SK-N-SH (cell line): ENCODE data around the gene ARHGEF4. TPM values are rescaled to one million over a fixed set of nuclear protein-coding genes. Genes with fewer than 3 reads are reported as not detected.

Experiments
- CTCF ChIA-PET: fragments of 300-600, 350-600 bp; formaldehyde crosslinking; extraction: SDS; loops from one replicate; lab custom pipeline; 2021; lab: Yijun Ruan, JAX
- POLR2A ChIA-PET: fragments of 350-600 bp; sonication (Branson Sonifier 250); formaldehyde crosslinking; extraction: SDS; loops from one replicate; lab custom pipeline; 2020; ENCODE audit warnings: antibody characterized with exemption, inconsistent platforms; lab: Yijun Ruan, JAX
- DNase-seq: peaks from one replicate; pipeline ENCODE4 v3.0.0; 2012
- H2AFZ ChIP-seq: fragments of 200-600 bp; sonication (generic); 2 replicates; pipeline ENCODE4 v1.8.1; 2016; ENCODE audit warnings: antibody characterized with exemption, mild to moderate bottlenecking, low read depth
- H3F3A ChIP-seq: fragments of 200-600 bp; sonication (generic); replicated peaks from 2 replicates; pipeline ENCODE3; 2016; ENCODE audit warnings: antibody characterized with exemption, mild to moderate bottlenecking; ENCODE audit not compliant: insufficient read depth
- H3K27ac ChIP-seq, 2 experiments: fragments of 200-500 bp in 1 of 2; fragments of 200-600 bp in 1 of 2; sonication (Bioruptor generic) in 1 of 2; sonication (generic), shearing (Covaris generic) in 1 of 2; 2 replicates each; pipeline versions ENCODE4 v1.5.1 to v1.6.1; 2014 to 2016; ENCODE audit warnings: low read depth in 2 of 2, inconsistent platforms in 1 of 2, low read length in 1 of 2, mild to moderate bottlenecking in 1 of 2, mixed read lengths in 1 of 2
- H3K27me3 ChIP-seq: fragments of 200-600 bp; sonication (generic), shearing (Covaris generic); 2 replicates; pipeline ENCODE4 v1.6.1; 2016; ENCODE audit warnings: mixed run types; ENCODE audit not compliant: insufficient read depth
- H3K36me3 ChIP-seq, 2 experiments: fragments of 200-500 bp in 1 of 2; fragments of 200-600 bp in 1 of 2; sonication (Bioruptor generic) in 1 of 2; sonication (generic) in 1 of 2; replicated peaks in 1 of 2; 2 replicates each; pipeline versions ENCODE3 to v1.5.1; 2014 to 2016; ENCODE audit warnings: low read length in 1 of 2, mild to moderate bottlenecking in 1 of 2; ENCODE audit not compliant: insufficient read depth in 2 of 2, control insufficient read depth in 1 of 2
- H3K4me1 ChIP-seq, 2 experiments: fragments of 200-500 bp in 1 of 2; fragments of 200-600 bp in 1 of 2; sonication (Bioruptor generic) in 1 of 2; sonication (generic), shearing (Covaris generic) in 1 of 2; 2 replicates each; pipeline versions ENCODE4 v1.5.1 to v1.6.1; 2014 to 2016; ENCODE audit warnings: low read depth in 1 of 2, low read length in 1 of 2, mixed run types in 1 of 2; ENCODE audit not compliant: insufficient read depth in 2 of 2, control insufficient read depth in 1 of 2
- H3K4me2 ChIP-seq: fragments of 200-600 bp; sonication (generic), shearing (Covaris generic); 2 replicates; pipeline ENCODE4 v1.6.1; 2017; ENCODE audit warnings: mixed run types
- H3K4me3 ChIP-seq, 2 experiments: fragments of 200-500 bp in 1 of 2; fragments of 200-600 bp in 1 of 2; sonication (Bioruptor generic) in 1 of 2; sonication (generic), shearing (Covaris generic) in 1 of 2; 2 replicates each; pipeline versions ENCODE4 v1.5.1 to v1.8.1; 2014 to 2016; ENCODE audit warnings: low read depth in 2 of 2, inconsistent platforms in 1 of 2, low read length in 1 of 2, mild to moderate bottlenecking in 1 of 2, mixed read lengths in 1 of 2, moderate library complexity in 1 of 2
- H3K79me2 ChIP-seq: fragments of 200-600 bp; sonication (generic); 2 replicates; pipeline ENCODE4 v1.8.1; 2017; ENCODE audit warnings: mild to moderate bottlenecking; ENCODE audit not compliant: insufficient read depth
- H3K9ac ChIP-seq: fragments of 200-600 bp; sonication (generic); 2 replicates; pipeline ENCODE4 v1.6.1; 2017; ENCODE audit warnings: mixed run types
- H3K9me2 ChIP-seq: fragments of 200-600 bp; sonication (generic); 2 replicates; pipeline ENCODE4 v1.6.1; 2017; ENCODE audit warnings: mixed run types
- H3K9me3 ChIP-seq: fragments of 200-600 bp; sonication (generic); 2 replicates; pipeline ENCODE4 v1.6.1; 2017; ENCODE audit warnings: mixed run types, mild to moderate bottlenecking, moderate library complexity
- H4K20me1 ChIP-seq: fragments of 200-600 bp; sonication (generic); 2 replicates; pipeline ENCODE4 v1.6.1; 2017; ENCODE audit warnings: mild to moderate bottlenecking, mixed run types; ENCODE audit not compliant: insufficient read depth
- FOSL2 ChIP-seq: IDR thresholded peaks from 2 replicates; pipeline ENCODE4 v1.4.0; 2012; ENCODE audit warnings: low read depth, mild to moderate bottlenecking, moderate library complexity, borderline replicate concordance
- FOXJ3 ChIP-seq: sonication (generic); formaldehyde crosslinking; IDR thresholded peaks from 2 replicates; pipeline ENCODE4 v1.5.1; 2020; ENCODE audit warnings: mild to moderate bottlenecking, missing genetic modification reagents
- GABPA ChIP-seq: IDR thresholded peaks from 2 replicates; pipeline ENCODE4 v1.4.0; 2012; ENCODE audit warnings: low read depth, mild to moderate bottlenecking
- RCOR1 ChIP-seq: fragments of 150-350 bp; IDR thresholded peaks from 2 replicates; pipeline ENCODE4 v1.6.1; 2017; ENCODE audit warnings: antibody characterized with exemption, low read length
- RFX5 ChIP-seq: IDR thresholded peaks from 2 replicates; pipeline ENCODE4 v1.6.1; 2012; ENCODE audit warnings: mild to moderate bottlenecking, improper control_type of control experiment, low read length
- SIN3A ChIP-seq: IDR thresholded peaks from 2 replicates; pipeline ENCODE4 v1.6.1; 2012; ENCODE audit warnings: low read depth, mild to moderate bottlenecking, low read length, moderate library complexity, borderline replicate concordance
- SMC3 ChIP-seq: IDR thresholded peaks from 2 replicates; pipeline ENCODE4 v1.6.1; 2012; ENCODE audit warnings: low read depth, low read length, improper control_type of control experiment
- TAF1 ChIP-seq: IDR thresholded peaks from 2 replicates; pipeline ENCODE4 v1.6.1; 2012; ENCODE audit warnings: low read depth, mild to moderate bottlenecking, low read length, moderate library complexity, borderline replicate concordance
- TEAD4 ChIP-seq: IDR thresholded peaks from 2 replicates; pipeline ENCODE4 v1.4.0; 2012; ENCODE audit warnings: mild to moderate bottlenecking, borderline replicate concordance; ENCODE audit not compliant: insufficient read depth
- WGBS: methylation state at CpG from one replicate; pipeline ENCODE4 v1.1.6; 2017; ENCODE audit warnings: low lambda C conversion rate; 5-methylcytosine and 5-hydroxymethylcytosine counted together
- polyA plus RNA-seq, 3 experiments: library from polyadenylated mRNA; depleted of rRNA; stranded (reverse); fragments of >200 nt; gene quantifications; 2 replicates each; pipeline ENCODE4 v1.2.3, GENCODE V29; 2012
- TF ChIP-seq, protein P1 (sequence below): IDR thresholded peaks from 2 replicates; pipeline ENCODE4 v1.4.0; 2012; ENCODE audit warnings: low read depth
- TF ChIP-seq, protein P2 (sequence below): IDR thresholded peaks from 2 replicates; pipeline ENCODE4 v1.4.0; 2012; ENCODE audit warnings: low read depth, borderline replicate concordance
- TF ChIP-seq, protein P3 (sequence below): fragments of 150-350 bp; IDR thresholded peaks from 2 replicates; pipeline ENCODE4 v1.6.1; 2017; ENCODE audit warnings: antibody characterized with exemption, low read length, low read depth, borderline replicate concordance
- TF ChIP-seq, protein P4 (sequence below): IDR thresholded peaks from 2 replicates; pipeline ENCODE4; 2012
- TF ChIP-seq, protein P5 (sequence below): fragments of 150-350 bp; IDR thresholded peaks from 2 replicates; pipeline ENCODE4 v1.6.1; 2016; ENCODE audit warnings: mild to moderate bottlenecking, low read depth, low read length

Gene ARHGEF4
- polyA plus RNA-seq, 1 of the 3 experiments (the other 2 are of a cell fraction) = 2.3 TPM

DNA sequence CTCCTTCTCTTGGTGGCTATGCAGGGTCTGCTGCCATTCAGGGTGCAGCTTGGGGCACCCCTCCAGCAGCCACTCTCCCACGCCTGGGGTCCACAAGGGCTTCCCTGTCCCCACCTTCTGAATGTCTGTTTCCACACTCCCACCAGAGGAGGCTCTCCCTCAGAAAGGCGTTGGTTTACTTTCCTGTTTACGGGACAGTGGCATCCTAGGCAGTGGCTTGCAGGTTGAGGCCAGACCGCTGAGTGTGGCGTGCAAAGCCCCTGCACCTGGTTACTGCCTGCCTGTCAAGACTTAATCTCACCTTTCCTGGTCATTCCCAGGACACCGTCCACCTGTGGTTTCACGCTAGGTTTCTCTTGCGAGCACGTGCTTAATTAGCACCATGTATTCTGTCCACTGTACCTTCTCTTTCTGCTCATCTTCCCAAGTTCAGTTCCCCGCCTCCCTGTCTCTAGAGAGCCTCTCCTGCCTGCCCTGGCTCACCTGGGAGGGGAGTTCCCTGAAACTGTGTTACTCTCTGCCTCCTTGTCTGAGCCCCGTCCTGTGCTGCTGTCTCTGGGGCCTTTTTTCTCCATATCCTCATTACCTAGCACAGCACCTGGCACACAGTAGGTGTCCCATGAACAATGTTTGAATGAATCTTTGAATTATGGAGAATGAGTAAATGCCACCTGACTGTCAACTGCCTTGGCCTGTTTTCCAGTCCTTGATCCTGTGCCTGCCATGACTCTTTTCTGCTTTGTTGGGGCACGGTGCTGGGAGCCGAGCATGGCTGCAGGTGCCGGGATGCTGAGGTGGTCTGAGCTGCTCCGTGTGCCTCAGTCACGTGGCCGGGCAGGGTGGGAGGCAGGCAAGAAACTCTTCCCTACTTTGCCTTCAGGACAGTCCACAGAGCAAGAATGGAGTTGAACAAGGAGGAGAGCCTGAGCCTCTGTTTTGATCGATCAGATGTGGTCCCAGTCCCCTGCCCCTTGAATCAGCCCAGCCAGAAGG, 56.4 kb downstream of the ARHGEF4 start:
- H3K79me2 ChIP-seq = no peaks in the 10 kb centered on the region
- POLR2A ChIA-PET = no interaction called here

More for the DNA sequence above, 56.4 kb downstream of the ARHGEF4 start:
- Histone ChIP-seq H3K27ac (no peak overlapping the region), H3K4me2 (no peak overlapping the region), H2AFZ (no peak overlapping the region), H4K20me1 (no peaks in the 10 kb centered on the region), H3F3A (no peaks in the 10 kb centered on the region), H3K9me2 (no peaks in the 10 kb centered on the region), H3K4me3 (no peak overlapping the region), H3K4me1 (no peaks in the 10 kb centered on the region; a peak in 1 of 4 replicates), H3K9me3 (no peaks in the 10 kb centered on the region), H3K36me3 (no peaks in the 10 kb centered on the region), H3K9ac (no peak overlapping the region), H3K27me3 (no peaks in the 10 kb centered on the region; the same call in 1 of the 2 replicates)
- TF ChIP-seq SMC3 = no peak
- TF ChIP-seq SIN3A = no peak
- no peak for TF ChIP-seq TAF1
- no peak for TF ChIP-seq FOXJ3 (CRISPR knock-in tag)
- TF ChIP-seq, protein P1, sequence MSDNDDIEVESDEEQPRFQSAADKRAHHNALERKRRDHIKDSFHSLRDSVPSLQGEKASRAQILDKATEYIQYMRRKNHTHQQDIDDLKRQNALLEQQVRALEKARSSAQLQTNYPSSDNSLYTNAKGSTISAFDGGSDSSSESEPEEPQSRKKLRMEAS = no peak
- no peak for TF ChIP-seq GABPA
- TF ChIP-seq, protein P2, sequence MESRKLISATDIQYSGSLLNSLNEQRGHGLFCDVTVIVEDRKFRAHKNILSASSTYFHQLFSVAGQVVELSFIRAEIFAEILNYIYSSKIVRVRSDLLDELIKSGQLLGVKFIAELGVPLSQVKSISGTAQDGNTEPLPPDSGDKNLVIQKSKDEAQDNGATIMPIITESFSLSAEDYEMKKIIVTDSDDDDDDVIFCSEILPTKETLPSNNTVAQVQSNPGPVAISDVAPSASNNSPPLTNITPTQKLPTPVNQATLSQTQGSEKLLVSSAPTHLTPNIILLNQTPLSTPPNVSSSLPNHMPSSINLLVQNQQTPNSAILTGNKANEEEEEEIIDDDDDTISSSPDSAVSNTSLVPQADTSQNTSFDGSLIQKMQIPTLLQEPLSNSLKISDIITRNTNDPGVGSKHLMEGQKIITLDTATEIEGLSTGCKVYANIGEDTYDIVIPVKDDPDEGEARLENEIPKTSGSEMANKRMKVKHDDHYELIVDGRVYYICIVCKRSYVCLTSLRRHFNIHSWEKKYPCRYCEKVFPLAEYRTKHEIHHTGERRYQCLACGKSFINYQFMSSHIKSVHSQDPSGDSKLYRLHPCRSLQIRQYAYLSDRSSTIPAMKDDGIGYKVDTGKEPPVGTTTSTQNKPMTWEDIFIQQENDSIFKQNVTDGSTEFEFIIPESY = no peak
- TF ChIP-seq, protein P3, sequence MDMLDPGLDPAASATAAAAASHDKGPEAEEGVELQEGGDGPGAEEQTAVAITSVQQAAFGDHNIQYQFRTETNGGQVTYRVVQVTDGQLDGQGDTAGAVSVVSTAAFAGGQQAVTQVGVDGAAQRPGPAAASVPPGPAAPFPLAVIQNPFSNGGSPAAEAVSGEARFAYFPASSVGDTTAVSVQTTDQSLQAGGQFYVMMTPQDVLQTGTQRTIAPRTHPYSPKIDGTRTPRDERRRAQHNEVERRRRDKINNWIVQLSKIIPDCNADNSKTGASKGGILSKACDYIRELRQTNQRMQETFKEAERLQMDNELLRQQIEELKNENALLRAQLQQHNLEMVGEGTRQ = no peak
- no peak for TF ChIP-seq RFX5
- TF ChIP-seq FOSL2 = no peak
- TF ChIP-seq, protein P4, sequence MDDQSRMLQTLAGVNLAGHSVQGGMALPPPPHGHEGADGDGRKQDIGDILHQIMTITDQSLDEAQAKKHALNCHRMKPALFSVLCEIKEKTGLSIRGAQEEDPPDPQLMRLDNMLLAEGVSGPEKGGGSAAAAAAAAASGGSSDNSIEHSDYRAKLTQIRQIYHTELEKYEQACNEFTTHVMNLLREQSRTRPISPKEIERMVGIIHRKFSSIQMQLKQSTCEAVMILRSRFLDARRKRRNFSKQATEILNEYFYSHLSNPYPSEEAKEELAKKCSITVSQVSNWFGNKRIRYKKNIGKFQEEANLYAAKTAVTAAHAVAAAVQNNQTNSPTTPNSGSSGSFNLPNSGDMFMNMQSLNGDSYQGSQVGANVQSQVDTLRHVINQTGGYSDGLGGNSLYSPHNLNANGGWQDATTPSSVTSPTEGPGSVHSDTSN = no peak
- no peak for TF ChIP-seq TEAD4
- TF ChIP-seq, protein P5, sequence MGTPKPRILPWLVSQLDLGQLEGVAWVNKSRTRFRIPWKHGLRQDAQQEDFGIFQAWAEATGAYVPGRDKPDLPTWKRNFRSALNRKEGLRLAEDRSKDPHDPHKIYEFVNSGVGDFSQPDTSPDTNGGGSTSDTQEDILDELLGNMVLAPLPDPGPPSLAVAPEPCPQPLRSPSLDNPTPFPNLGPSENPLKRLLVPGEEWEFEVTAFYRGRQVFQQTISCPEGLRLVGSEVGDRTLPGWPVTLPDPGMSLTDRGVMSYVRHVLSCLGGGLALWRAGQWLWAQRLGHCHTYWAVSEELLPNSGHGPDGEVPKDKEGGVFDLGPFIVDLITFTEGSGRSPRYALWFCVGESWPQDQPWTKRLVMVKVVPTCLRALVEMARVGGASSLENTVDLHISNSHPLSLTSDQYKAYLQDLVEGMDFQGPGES = no peak
- no peak for TF ChIP-seq RCOR1
- CTCF ChIA-PET = no interaction called here
- DNase-seq = no peak
- 50% methylated on average over 15 of the region's 18 CpGs for WGBS
